Omental fat pad (tissue), 4 donors: ENCODE data around the gene BLACAT1. TPM values are rescaled to one million over a fixed set of nuclear protein-coding genes. Genes with fewer than 3 reads are reported as not detected.
"Not testable (repeated sequence)": the region's sequence is repeated elsewhere in the genome, so short reads cannot be mapped to it uniquely, and the experiment has no call there.

ENCODE experiments used
- ATAC-seq: fragments of 150-250 bp; one replicate; pipeline ENCODE4 v1.9.1; 2016; ENCODE audit warnings: mild to moderate bottlenecking, moderate library complexity; ENCODE audit not compliant: low FRiP score
- DNase-seq: peaks from one replicate; pipeline ENCODE4 v3.0.0-alpha.2; 2019; ENCODE audit warnings: low spot score
- total RNA-seq, 4 donors: library from RNA; depleted of rRNA; stranded (reverse); fragments of >200 nt; gene quantifications; one replicate each; pipeline ENCODE4 v1.1.0, GENCODE V29; 2016
- TF ChIP-seq, protein P1 (sequence below), 3 donors: fragments of 450-650 bp; IDR thresholded peaks; one replicate each; pipeline ENCODE4 v1.5.1; 2016 to 2017; ENCODE audit warnings: antibody characterized with exemption in 3 of 3, mild to moderate bottlenecking in 3 of 3, moderate library complexity in 2 of 3

Gene BLACAT1
- total RNA-seq, 4 donors from 2014 or later, result 0.36 to 0.65 TPM; not detected in 2

DNA sequence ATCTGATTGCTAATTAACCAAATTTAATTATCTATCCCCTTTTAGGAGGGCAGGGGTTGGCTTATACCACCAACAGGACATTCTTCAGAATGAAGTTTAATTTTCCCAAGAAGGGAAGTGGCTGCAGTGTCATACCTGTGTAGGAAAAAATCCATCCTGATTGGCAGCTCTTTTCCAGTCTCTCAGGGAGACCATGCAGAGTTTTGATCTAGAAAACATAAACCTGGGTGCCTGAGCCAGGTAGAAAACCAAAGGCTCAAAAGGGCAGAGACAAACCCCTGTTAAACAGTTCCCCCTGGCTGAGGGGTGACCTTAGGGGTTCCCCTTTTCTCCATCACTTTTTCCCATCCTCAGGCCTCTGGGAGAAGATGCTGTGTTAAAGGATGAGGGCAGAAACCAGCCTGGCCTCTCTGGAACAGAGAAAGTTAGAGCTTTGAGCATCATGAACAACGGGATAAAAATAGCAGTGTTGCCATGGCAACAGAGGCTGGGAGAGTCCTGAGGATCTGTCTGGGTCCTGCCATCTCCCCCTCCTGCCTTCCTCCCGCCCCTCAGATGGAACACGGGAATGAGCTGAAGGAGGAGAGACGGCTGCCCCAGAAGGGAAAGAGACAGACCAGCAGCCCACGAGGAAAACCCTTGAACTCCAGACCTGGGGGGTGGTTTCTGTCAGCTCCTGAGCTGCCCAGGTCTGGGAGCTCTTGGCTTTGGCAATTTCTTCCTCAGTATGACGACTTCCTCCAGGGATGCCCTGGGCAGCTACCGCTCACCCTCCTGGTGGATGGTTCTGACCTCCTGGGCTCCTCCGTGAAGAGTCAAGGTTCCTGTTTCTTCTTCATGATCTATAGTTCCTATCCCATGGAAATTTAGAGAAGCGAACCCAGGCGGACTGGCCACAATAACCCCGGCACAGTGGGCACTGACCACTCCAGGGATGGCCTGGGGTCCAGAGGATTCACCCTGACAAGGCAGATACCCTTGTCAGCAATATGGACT is 20.0 kb downstream of the BLACAT1 start:
- TF ChIP-seq, protein P1, sequence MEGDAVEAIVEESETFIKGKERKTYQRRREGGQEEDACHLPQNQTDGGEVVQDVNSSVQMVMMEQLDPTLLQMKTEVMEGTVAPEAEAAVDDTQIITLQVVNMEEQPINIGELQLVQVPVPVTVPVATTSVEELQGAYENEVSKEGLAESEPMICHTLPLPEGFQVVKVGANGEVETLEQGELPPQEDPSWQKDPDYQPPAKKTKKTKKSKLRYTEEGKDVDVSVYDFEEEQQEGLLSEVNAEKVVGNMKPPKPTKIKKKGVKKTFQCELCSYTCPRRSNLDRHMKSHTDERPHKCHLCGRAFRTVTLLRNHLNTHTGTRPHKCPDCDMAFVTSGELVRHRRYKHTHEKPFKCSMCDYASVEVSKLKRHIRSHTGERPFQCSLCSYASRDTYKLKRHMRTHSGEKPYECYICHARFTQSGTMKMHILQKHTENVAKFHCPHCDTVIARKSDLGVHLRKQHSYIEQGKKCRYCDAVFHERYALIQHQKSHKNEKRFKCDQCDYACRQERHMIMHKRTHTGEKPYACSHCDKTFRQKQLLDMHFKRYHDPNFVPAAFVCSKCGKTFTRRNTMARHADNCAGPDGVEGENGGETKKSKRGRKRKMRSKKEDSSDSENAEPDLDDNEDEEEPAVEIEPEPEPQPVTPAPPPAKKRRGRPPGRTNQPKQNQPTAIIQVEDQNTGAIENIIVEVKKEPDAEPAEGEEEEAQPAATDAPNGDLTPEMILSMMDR (IDR thresholded peaks at IDR 0.05), result no peak
- ATAC-seq, result no peak
- DNase-seq, result no peak

DNA sequence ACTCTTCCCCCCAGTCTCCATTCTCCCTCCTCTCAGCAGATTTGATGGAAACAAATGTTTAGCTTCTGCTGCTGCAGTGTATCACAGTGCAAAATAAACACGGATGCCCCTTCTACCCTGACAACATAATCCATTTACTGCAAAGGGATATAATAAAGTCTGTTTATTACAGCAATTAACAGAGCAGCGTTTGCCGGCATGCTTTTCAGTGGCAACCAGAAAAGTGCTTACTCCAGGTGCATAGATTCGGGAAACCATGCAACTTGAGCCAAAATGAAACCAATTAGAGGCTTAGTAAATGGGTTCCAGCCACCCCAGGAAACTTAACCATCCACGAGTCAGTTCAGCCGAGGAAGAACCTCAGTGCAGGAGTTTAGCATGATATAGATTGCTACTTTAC is 21.1 kb downstream of the BLACAT1 start:
- ATAC-seq (no peak), DNase-seq (no peak)
- TF ChIP-seq, protein P1 (IDR thresholded peaks at IDR 0.05), result no peak

DNA sequence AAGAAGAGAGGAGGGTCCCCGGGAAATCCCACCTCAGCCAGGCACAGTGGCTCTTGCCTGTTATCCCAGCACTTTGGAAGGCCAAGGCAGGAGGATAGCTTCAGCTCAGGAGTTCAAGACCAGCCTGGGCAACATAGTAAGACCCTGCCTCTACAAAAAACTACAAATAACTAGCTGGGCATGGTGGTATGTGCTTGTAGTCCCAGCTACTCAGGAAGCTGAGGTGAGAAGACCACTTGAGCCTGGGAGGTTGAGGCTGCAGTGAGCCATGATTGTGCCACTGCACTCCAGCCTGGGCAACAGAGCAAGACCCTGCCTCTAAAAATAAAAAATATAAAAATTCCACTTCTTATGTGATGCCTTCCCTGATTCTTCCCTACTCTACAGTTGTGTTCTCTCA is 23.2 kb downstream of the BLACAT1 start:
- ATAC-seq, DNase-seq: not testable (repeated sequence)

DNA sequence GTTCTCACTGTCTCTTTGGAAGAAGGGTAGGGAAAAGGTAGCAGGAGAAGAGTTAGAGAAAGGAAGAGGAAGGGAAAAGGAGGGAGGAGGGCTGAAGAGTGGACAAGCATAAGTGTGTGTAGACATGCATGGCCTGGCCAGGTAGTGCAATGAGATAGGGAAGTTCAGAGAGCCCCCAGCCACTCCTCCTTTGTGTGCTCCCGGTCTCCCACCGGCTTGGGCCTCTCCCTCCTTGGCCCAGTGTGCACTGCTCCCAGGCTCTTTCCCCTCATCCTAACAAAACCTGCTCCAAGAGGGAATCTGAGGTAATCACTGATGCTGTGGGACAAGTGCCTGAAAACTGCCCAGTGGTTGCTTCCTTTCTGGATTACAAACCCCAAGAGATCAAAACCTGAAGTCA is 23.7 kb downstream of the BLACAT1 start:
- ATAC-seq (no peak), DNase-seq (no peak)
- TF ChIP-seq, protein P1 (IDR thresholded peaks at IDR 0.05), result no peak

DNA sequence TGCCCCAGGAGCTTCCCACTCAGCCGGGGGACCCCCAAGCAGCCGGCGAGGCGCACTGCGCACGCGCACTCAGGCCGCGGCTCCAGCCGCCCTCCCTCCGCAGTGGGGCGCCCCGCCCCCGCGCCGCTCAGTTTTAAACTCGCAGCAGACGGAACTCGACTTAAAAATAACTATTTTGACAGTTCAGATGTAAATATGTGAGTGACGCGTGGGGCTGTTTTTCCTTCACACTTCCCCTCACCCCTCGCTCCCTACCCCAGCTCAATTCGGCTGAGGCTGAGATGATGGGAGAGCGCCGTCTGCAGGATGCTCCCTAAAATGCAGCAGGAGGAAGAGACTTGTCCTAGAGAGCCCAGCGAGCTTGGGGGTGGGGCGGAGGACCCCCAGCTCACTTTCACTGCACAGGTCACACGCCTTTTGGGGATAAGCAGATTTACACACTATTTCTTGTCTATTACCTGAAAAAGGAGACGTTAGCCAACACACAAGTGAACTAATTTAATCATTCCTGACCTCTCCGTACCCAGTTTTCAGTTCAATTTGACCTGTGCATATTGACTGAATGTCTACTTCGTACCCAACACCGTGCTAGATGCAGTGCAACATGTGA is 25.0 kb downstream of the BLACAT1 start:
- no peak for DNase-seq
- TF ChIP-seq, protein P1 (IDR thresholded peaks at IDR 0.05), result peak in 1 of 3 donors; percentile 56
- peak; percentile 63 for ATAC-seq

DNA sequence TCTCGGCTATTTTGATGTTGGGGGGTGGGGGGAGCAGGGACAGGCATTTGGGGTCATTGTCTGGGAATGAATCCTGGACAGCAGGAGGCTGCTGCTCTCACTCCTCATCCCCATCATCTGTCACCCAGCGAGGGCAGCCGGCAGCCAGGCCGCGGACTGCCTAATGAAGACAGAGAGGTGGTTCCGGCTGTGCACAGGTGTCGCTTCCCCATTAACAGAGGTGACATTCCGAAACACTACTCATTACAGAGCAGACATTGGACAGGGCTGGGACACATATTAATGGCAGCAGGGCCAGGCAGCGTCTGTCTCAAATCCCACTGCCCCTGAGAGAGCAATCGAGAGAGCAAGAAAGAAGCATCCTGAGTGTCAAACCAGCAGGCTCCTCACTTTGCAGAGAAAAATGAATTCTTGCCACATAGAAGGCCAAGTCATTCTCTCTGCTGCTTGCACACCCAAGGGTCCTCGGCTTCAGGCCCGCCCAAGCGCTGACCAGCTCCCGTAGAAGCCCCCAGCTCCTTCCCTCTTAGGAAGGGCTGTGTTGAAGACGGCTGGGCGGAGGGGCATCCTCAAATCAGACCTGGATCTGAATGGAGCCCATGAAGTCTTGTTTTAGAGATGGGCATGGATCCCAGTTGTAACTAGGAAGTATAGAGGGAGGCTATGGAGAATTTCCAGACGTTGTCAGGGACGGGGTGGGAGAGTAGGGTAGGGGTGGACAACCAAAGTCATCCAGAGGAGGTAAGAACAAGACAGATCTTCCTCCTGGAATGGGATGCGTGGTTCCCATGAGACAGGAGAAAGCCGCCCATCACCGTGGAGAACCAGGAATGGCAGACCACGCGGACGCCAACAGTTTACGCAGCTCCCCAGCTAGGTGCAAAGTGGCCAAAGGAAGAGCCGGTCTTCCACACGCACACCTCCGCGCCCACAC is 25.8 kb downstream of the BLACAT1 start:
- TF ChIP-seq, protein P1 (IDR thresholded peaks at IDR 0.05), result no peak
- ATAC-seq (no peak), DNase-seq (no peak)
